Activated CD8-positive, alpha-beta memory T cell treated with anti-CD3 and anti-CD28 coated beads, Interleukin-2, amount 50 U/mL, for 24 hours (primary cell): ENCODE measurements around the gene DMRTA1.
"Not testable (repeated sequence)": the region's sequence is repeated elsewhere in the genome, so short reads cannot be mapped to it uniquely, and the experiment has no call there.

Experiments
- DNase-seq: peaks from one replicate; pipeline ENCODE4 v3.0.0-alpha.2; 2020; ENCODE audit errors: extremely low read depth

Gene DMRTA1, protein sequence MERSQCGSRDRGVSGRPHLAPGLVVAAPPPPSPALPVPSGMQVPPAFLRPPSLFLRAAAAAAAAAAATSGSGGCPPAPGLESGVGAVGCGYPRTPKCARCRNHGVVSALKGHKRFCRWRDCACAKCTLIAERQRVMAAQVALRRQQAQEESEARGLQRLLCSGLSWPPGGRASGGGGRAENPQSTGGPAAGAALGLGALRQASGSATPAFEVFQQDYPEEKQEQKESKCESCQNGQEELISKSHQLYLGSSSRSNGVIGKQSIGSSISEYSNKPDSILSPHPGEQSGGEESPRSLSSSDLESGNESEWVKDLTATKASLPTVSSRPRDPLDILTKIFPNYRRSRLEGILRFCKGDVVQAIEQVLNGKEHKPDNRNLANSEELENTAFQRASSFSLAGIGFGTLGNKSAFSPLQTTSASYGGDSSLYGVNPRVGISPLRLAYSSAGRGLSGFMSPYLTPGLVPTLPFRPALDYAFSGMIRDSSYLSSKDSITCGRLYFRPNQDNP

DNA sequence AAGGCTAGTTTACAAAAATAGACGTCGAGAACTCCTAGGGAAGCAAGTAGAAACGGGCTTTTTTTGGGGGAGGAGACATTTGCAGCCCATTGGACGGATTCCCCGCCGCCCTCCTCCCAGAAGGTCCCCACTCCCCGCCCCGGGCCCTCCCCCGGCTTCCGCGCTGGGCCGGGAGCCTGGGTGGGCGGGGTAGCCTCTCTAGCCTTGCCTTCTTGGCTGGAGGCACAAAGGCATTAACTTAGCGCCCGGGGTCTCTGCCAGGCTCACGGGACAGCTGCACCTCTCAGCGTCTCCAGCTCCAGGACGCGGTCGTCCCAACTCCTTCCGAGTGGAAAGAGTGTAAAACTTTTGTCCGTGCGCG lies at the start of gene DMRTA1:
Gene DMRTA1 (plus strand): TSS at position 236 of the 361 bp plus-strand sequence. CDS start 242 bp downstream, outside the sequence.
- DNase-seq: no peak

DNA sequence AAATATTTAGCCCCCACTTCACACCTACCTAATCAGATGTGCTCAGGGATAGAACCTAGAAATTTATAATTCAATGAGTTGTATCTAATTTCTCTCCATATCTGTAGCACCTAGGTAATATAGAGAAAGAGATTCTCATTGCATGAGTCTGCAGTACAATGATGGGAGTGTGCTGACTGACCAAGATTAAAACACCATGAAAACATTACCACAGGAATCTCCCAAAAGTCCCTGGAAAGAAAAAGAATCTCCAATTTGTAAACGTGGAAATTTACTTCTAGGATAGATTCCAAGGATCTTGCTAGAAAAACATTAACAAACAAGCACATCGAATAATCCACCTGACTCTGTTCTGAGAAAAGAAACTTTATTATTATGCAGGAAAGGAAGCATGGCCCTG lies 45.0 kb upstream of the DMRTA1 start:
- no peak for DNase-seq

DNA sequence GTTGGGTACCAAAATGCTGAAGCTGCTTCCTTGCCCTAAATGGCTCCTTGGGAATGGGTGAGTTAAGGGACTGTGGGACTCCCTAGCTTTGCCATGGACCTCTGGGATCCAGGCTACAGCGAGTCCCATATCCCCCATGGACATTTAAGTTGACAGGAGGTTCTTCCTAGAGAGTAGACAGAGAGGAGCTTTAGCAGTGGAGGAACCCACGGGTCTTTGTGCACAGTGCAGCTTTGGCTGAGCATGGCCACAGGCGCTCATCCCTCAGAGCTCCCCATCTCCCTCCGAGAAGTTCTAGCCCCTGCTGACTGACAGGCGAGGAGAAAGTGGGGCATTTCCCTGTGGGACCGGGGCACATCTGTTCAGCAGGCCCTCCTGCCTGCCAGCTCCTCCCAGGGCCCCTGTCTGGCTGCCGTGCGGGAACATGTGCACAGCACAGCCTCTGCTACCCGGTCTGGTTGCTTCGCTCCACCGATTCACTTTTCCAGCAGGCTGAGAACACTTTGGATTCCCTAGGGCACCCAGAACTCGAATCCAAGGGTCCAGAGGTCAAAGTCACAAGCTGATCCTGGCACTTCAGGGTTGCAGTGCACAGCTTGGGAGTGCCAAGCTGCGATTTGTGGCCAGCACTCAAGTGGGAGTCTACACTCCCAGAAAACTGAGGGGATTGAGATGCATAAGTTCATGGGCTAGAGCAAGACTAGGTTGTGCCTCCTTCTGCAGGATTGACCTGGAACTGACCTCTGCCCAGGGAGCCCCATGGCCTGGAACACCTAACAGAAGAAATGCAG lies 40.6 kb upstream of the DMRTA1 start:
- no peak for DNase-seq

- DNase-seq: no peak
Measured at GRCh38 chr9:22413884-22414283, 32.7 kb upstream of the DMRTA1 start.

DNA sequence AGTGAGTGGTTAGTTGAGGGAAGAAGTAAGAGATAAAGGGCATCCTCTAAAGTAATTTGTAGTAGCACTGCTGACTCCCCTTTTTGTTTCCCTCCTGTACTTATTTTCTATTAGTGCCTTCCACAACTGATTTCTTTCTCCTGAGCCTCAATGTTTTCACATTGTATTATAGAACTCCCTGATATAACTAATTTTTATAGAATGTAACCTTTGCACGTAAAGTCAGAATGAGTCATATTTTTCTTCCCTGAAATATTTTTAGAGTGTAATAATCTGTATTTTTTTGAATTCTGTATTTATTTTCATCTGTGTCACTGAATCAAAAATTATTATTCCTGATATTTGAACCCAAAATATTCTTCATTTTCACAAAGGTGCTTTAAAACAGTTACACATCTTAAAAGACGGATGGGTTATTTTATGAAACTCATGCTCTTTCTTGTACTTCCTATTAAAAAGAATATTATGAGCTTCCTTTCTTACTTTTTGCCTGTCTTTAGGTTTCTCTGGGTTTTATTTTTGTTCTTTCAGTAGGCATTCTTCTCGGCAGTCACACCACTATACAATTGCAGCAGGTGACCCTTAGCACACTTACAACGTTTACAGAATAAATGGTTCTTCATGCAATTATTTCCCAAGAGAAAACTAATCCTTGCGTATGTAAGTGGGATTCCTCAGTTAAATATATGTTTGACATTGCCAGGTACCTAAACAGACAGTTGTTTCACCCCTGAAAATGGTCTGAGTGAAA lies 30.5 kb upstream of the DMRTA1 start:
- DNase-seq: no peak

- DNase-seq: no peak
Measured at GRCh38 chr9:22416692-22417060, 29.9 kb upstream of the DMRTA1 start.

- no peak for DNase-seq
Measured at GRCh38 chr9:22423566-22423965, 23.1 kb upstream of the DMRTA1 start.

- DNase-seq: no peak
Measured at GRCh38 chr9:22424616-22425015, 22.0 kb upstream of the DMRTA1 start.

- no peak for DNase-seq
Measured at GRCh38 chr9:22425551-22425950, 21.1 kb upstream of the DMRTA1 start.

GRCh38 chr9:22427226-22427880 lies 19.3 kb upstream of the DMRTA1 start:
- DNase-seq: no peak

DNA sequence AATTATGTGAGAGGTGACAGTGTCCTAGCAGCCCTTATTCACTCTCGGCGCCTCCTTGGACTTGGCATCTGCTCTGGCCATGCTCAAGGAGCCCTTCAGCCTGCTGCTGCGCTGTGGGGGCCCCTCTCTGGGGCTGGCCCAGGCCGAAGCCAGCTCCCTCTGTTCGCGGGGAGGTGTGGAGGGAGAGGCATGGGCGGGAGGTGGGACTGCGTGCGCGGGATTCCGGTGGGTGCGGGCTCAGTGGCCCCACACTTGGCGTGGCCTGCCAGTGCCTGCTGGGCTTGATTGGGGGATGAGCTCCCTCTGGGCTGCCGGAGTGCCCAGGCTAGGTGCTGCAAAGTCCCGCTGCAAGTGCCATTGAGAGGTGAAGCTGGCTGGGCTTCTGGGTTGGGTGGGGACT lies 12.9 kb upstream of the DMRTA1 start:
- DNase-seq: no peak

- DNase-seq: not testable (repeated sequence)
Measured at GRCh38 chr9:22435252-22435651, 11.4 kb upstream of the DMRTA1 start.

DNA sequence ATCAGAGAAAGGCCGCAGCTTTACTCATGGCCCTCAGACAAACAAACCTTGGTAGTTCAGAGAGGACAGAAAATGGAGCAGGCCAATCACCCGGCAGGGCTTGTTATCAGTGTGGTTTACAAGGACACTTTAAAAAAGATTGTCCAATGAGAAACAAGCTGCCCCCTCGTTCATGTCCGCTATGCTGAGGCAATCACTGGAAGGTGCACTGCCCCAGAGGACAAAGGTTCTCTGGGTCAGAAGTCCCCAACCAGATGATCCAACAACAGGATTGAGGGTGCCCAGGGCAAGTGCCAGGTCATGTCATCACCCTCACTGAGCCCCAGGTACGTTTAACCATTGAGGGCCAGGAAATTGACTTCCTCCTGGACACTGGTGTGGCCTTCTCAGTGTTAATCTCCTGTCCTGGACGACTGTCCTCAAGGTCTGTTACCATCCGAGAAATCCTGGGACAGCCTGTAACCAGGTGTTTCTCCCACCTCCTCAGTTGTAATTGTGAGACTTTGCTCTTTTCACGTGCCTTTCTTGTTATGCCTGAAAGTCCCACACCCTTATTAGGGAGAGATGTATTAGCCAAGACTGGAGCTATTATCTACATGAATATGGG lies 9.1 kb upstream of the DMRTA1 start:
- DNase-seq: not testable (repeated sequence)

- no peak for DNase-seq
Measured at GRCh38 chr9:22440841-22441240, 5.8 kb upstream of the DMRTA1 start.

DNA sequence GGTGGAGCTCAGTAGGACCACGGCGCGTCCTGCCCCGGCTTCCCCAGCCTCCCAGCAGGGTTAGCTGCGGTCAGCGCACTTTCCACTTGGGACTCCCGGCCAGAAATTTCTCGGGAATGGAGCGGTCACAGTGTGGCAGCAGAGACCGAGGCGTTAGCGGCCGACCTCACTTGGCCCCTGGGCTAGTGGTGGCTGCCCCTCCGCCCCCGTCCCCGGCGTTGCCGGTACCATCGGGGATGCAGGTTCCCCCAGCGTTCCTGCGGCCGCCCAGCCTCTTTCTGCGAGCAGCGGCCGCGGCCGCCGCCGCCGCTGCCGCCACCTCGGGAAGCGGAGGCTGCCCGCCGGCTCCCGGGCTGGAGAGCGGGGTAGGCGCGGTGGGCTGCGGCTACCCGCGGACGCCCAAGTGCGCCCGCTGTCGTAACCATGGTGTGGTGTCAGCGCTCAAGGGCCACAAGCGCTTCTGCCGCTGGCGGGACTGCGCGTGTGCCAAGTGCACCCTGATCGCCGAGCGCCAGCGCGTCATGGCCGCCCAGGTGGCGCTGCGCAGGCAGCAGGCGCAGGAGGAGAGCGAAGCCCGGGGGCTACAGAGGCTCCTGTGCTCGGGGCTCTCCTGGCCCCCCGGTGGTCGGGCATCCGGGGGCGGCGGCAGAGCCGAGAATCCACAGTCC lies 460 bp downstream of the DMRTA1 start:
- DNase-seq: no peak

GRCh38 chr9:22447618-22448305 lies 1.1 kb downstream of the DMRTA1 start:
- no peak for DNase-seq

DNA sequence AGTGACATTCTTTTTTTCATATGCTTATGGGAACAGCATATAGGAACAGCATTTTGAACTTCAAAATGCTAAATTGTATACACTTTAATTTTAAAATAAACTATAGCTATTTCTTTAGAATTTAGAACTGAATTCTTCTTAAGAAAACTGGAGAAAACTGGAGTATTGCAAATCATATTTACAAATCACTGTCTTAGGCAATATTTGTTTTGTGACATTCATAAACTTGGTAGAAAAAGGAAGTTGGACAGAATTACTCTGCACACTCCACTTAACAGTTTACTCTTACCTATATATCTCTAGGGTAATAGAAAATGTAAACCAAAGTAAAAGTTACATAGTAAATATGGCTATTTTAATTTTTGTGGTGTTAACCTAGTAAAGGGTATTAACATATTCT lies 3.1 kb downstream of the DMRTA1 start:
- DNase-seq: no peak

DNA sequence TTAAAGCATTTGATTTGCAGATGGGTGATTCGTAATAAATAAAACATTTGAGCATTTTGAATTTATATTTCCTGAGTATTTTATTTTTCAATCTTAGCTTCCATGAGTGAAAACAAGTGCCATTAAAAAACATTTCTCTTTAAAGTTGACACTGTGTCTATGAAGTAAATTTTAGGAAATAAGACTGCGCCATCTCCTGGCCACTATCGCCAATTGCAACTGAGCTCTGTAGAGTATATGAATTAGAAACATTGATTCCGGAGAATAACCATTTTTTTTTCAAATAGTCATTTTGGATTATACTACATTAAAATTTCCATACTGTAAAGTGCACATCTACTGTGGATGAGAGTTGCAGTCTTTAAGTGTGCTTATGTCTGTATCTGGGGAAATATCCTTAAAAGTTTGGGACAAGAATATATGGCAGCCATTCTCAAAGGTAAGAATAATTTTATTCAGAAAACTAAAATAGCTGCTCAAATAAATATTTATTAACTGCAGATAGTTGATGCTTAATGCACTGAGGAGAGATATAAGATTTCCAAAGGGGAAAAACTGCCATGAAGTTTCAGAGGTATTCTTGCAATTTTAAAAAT lies 5.9 kb downstream of the DMRTA1 start:
- DNase-seq: no peak

DNA sequence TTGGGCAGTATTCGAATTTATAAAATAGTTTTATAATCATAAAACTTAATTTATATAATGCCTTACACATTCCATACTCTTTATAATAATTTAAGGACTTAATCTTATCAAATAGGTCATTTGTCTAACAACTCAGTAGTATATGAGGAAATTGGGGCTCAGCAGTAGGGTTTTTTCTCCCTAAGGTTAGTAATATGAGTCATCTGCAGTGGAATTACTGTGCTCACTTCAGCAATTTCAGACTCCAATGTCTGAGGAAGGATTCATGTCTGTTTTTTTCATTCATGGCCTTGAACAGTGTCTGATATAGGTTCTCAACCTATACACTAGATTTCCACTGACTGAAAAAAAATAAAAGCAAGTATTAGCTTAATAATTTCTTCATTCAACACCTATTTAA lies 7.4 kb downstream of the DMRTA1 start:
- no peak for DNase-seq

GRCh38 chr9:22455181-22455580 lies 8.6 kb downstream of the DMRTA1 start:
- no peak for DNase-seq
